Gastrocnemius medialis (tissue), 4 donors: ENCODE data around the gene REEP1.

ENCODE experiments used
- CTCF ChIP-seq, 5 experiments: fragments of 450-650 bp in 3 of 5; fragments of 200-600 bp in 2 of 5; sonication (generic) in 2 of 5; IDR thresholded peaks in 4 of 5; conservative IDR thresholded peaks in 1 of 5; 1 replicate in 4 of 5; 2 replicates in 1 of 5; pipeline ENCODE4 v1.5.1; 2016 to 2019; ENCODE audit warnings: antibody characterized with exemption in 5 of 5, mild to moderate bottlenecking in 3 of 5, moderate library complexity in 3 of 5
- POLR2A ChIP-seq, 2 donors: fragments of 450-650 bp; IDR thresholded peaks; one replicate each; pipeline ENCODE4 v1.6.1; 2017; ENCODE audit warnings: antibody characterized with exemption in 2 of 2, mild to moderate bottlenecking in 2 of 2, moderate library complexity in 2 of 2

- TF ChIP-seq CTCF (IDR thresholded peaks at IDR 0.05 in 4 of 5, conservative IDR thresholded peaks at IDR 0.05 in 1 of 5), result no peak
- TF ChIP-seq POLR2A (IDR thresholded peaks at IDR 0.05), result no peak
These were observed 102.0 kb downstream of the REEP1 start for GRCh38 chr2:86235196-86235980.
